Naive thymus-derived CD4-positive, alpha-beta T cell (primary cell): ENCODE results near the gene KCNK10. TPM values are rescaled to one million over a fixed set of nuclear protein-coding genes. Genes with fewer than 3 reads are reported as not detected.

ENCODE experiments used
- ATAC-seq: fragments of 150-1000 bp; cut with Tn5 transposase; 2 replicates; pipeline ENCODE4 v1.10.0; 2021; ENCODE audit warnings: mild to moderate bottlenecking, moderate library complexity
- CTCF ChIA-PET: fragments of 350-600 bp; sonication (Branson Sonifier 250); formaldehyde crosslinking; loops from one replicate; lab custom pipeline; 2021; ENCODE audit warnings: antibody characterized with exemption; lab: Charles Lee
- POLR2A ChIA-PET: fragments of 350-600 bp; sonication (Branson Sonifier 250); formaldehyde crosslinking; loops from one replicate; lab custom pipeline; 2021; ENCODE audit warnings: antibody characterized with exemption, inconsistent platforms; lab: Charles Lee
- DNase-seq, 9 donors: peaks; one replicate each; pipeline versions ENCODE4 v3.0.0 to v3.0.0-alpha.2; 2020 to 2022; ENCODE audit warnings: mixed read lengths in 1 of 9
- H3K27ac ChIP-seq: one replicate; pipeline ENCODE4 v1.7.0; 2013; ENCODE audit warnings: mild to moderate bottlenecking, low read depth, low read length, moderate library complexity
- H3K27me3 ChIP-seq, 2 donors: one replicate each; pipeline ENCODE4 v1.7.0; 2013; ENCODE audit warnings: low read length in 2 of 2, mild to moderate bottlenecking in 2 of 2, moderate library complexity in 2 of 2; ENCODE audit not compliant: control insufficient read depth in 2 of 2, insufficient read depth in 2 of 2
- H3K36me3 ChIP-seq, 3 experiments: 1 replicate in 2 of 3; 2 replicates in 1 of 3; pipeline ENCODE4 v1.7.0; 2013; ENCODE audit warnings: low read length in 3 of 3, mild to moderate bottlenecking in 3 of 3, moderate library complexity in 1 of 3; ENCODE audit not compliant: insufficient read depth in 3 of 3, control insufficient read depth in 2 of 3
- H3K4me1 ChIP-seq, 2 donors: one replicate each; pipeline ENCODE4 v1.7.0; 2013; ENCODE audit warnings: low read length in 2 of 2, mild to moderate bottlenecking in 2 of 2, moderate library complexity in 1 of 2; ENCODE audit not compliant: control insufficient read depth in 2 of 2, insufficient read depth in 2 of 2
- H3K4me3 ChIP-seq: 2 replicates; pipeline ENCODE4 v1.7.0; 2013; ENCODE audit warnings: mild to moderate bottlenecking, low read length
- H3K9me3 ChIP-seq, 3 experiments: 1 replicate in 2 of 3; 2 replicates in 1 of 3; pipeline ENCODE4 v1.7.0; 2013; ENCODE audit warnings: low read length in 3 of 3; ENCODE audit not compliant: control insufficient read depth in 2 of 3
- H3K27ac Mint-ChIP-seq, 9 donors: one replicate each; pipeline ENCODE4 v1.8.0; 2020 to 2022; ENCODE audit warnings: mixed read lengths in 9 of 9, mild to moderate bottlenecking in 8 of 9, moderate library complexity in 5 of 9, inconsistent platforms in 2 of 9
- H3K27me3 Mint-ChIP-seq, 5 donors: one replicate each; pipeline ENCODE4 v1.8.0; 2021 to 2022; ENCODE audit warnings: mixed read lengths in 5 of 5, mild to moderate bottlenecking in 1 of 5
- H3K36me3 Mint-ChIP-seq, 5 donors: one replicate each; pipeline ENCODE4 v1.8.0; 2020 to 2022; ENCODE audit warnings: mixed read lengths in 5 of 5, mild to moderate bottlenecking in 3 of 5, inconsistent platforms in 1 of 5
- H3K4me1 Mint-ChIP-seq, 7 donors: one replicate each; pipeline ENCODE4 v1.8.0; 2020 to 2022; ENCODE audit warnings: mixed read lengths in 7 of 7, mild to moderate bottlenecking in 3 of 7, inconsistent platforms in 1 of 7
- H3K4me3 Mint-ChIP-seq, 10 donors: one replicate each; pipeline ENCODE4 v1.8.0; 2020 to 2022; ENCODE audit warnings: mild to moderate bottlenecking in 10 of 10, mixed read lengths in 10 of 10, moderate library complexity in 6 of 10, inconsistent platforms in 2 of 10
- H3K9me3 Mint-ChIP-seq, 11 donors: one replicate each; pipeline ENCODE4 v1.8.0; 2020 to 2022; ENCODE audit warnings: mixed read lengths in 11 of 11, mild to moderate bottlenecking in 4 of 11, inconsistent platforms in 1 of 11, moderate library complexity in 1 of 11
- intact Hi-C, 2 donors: fragments of 100-400 bp; cut with micrococcal nuclease; formaldehyde crosslinking; loops; one replicate each; pipeline ENCODE4 v1.15.1; 2023
- polyA plus RNA-seq, 2 donors: library from polyadenylated mRNA; unstranded; fragments of 300-500 nt; fragmentation: Illumina TruSeq; gene quantifications; one replicate each; pipeline ENCODE4 v1.2.3, GENCODE V29; 2021
- total RNA-seq, 6 experiments: library from RNA in 5 of 6; stranded (reverse) in 5 of 6; gene quantifications; 1 replicate in 5 of 6; 2 replicates in 1 of 6; pipeline ENCODE4 v1.2.3 and lab custom pipeline; 2021 to 2026

The KCNK10 gene
- total and polyA plus RNA-seq, 7 experiments from 2014 or later = 0.10 to 0.21 TPM; not detected in 5

GRCh38 chr14:88189417-88190191 is 133.5 kb downstream of the KCNK10 start:
- Mint-ChIP-seq H3K36me3 (no peaks in the 10 kb centered on the region), H3K4me3 (peak overlapping the region in 7 of 10 donors; percentile 6 to 63 (median 42)), H3K9me3 (no peaks in the 10 kb centered on the region), H3K27ac (no peak overlapping the region), H3K27me3 (peaks cover 10 to 30% (median 22%) of the 10 kb centered on the region in 5 donors), H3K4me1 (peaks cover 0 to 6% (median 5%) of the 10 kb centered on the region in 7 donors)
- H3K36me3 ChIP-seq = no peaks in the 10 kb centered on the region
- H3K4me3 ChIP-seq = no peak overlapping the region
- CTCF ChIA-PET = interaction anchor here (0.6 to 1.6 kb wide), 4 partner anchors 10 to 237 kb away, joined by 3 to 5 read pairs (median 3); no protein-coding TSS in a partner anchor
- no peaks in the 10 kb centered on the region for H3K4me1 ChIP-seq
- no peak overlapping the region for H3K27ac ChIP-seq
- POLR2A ChIA-PET = no interaction called here
- DNase-seq (peak in 6 of 9 donors; percentile 19 to 45 (median 21)), ATAC-seq (peak; percentile 74)
- no peaks in the 10 kb centered on the region for H3K27me3 ChIP-seq
- no peaks in the 10 kb centered on the region for H3K9me3 ChIP-seq
- intact Hi-C loops = loop anchor here in 1 of 2 donors (5.0 kb wide), 2 partner anchors 198 to 242 kb away; partner anchors contain the start of gene SPATA7

GRCh38 chr14:88188745-88189416 is 134.2 kb downstream of the KCNK10 start:
- no peak overlapping the region for H3K27ac Mint-ChIP-seq
- H3K27ac ChIP-seq = no peak overlapping the region
- no peaks in the 10 kb centered on the region for H3K9me3 ChIP-seq
- H3K27me3 ChIP-seq = no peaks in the 10 kb centered on the region
- H3K4me1 Mint-ChIP-seq = peaks cover 0 to 6% (median 5%) of the 10 kb centered on the region in 7 donors
- ATAC-seq (no peak), DNase-seq (no peak)
- ChIA-PET POLR2A (no interaction called here), CTCF (interaction anchor here (0.6 to 1.6 kb wide), 3 partner anchors 11 to 20 kb away, joined by 3 to 5 read pairs (median 3); no protein-coding TSS in a partner anchor)
- no peaks in the 10 kb centered on the region for H3K36me3 Mint-ChIP-seq
- intact Hi-C loops = loop anchor here in 1 of 2 donors (5.0 kb wide), 2 partner anchors 198 to 242 kb away; partner anchors contain the start of gene SPATA7
- H3K4me3 Mint-ChIP-seq = peak overlapping the region in 8 of 10 donors; percentile 6 to 63 (median 42)
- H3K9me3 Mint-ChIP-seq = no peaks in the 10 kb centered on the region
- no peaks in the 10 kb centered on the region for H3K36me3 ChIP-seq
- H3K27me3 Mint-ChIP-seq = peaks cover 6 to 22% (median 15%) of the 10 kb centered on the region in 5 donors
- no peak overlapping the region for H3K4me3 ChIP-seq
- no peaks in the 10 kb centered on the region for H3K4me1 ChIP-seq

- H3K36me3 ChIP-seq = no peaks in the 10 kb centered on the region
- DNase-seq = no peak
- Mint-ChIP-seq H3K9me3 (no peaks in the 10 kb centered on the region), H3K27ac (no peak overlapping the region), H3K4me3 (no peak overlapping the region), H3K4me1 (peaks cover 0 to 13% (median 11%) of the 10 kb centered on the region in 7 donors), H3K27me3 (peaks cover 0 to 10% (median 4%) of the 10 kb centered on the region in 5 donors), H3K36me3 (no peaks in the 10 kb centered on the region)
- no peaks in the 10 kb centered on the region for H3K4me1 ChIP-seq
- CTCF ChIA-PET = interaction anchor here (1.8 kb wide), 1 partner anchor 10 kb away, joined by 4 read pairs; no protein-coding TSS in a partner anchor
- H3K4me3 ChIP-seq = no peak overlapping the region
- no peaks in the 10 kb centered on the region for H3K9me3 ChIP-seq
- H3K27ac ChIP-seq = no peak overlapping the region
- no peak for ATAC-seq
- intact Hi-C loops = loop anchor here in 1 of 2 donors (5.0 kb wide), 2 partner anchors 201 to 239 kb away; partner anchors contain the start of gene SPATA7
- no peaks in the 10 kb centered on the region for H3K27me3 ChIP-seq
- POLR2A ChIA-PET = no interaction called here
These were observed 137.2 kb downstream of the KCNK10 start for GRCh38 chr14:88185843-88186242.

- intact Hi-C loops = loop anchor here in 1 of 2 donors (5.0 kb wide), 2 partner anchors 202 to 238 kb away; partner anchors contain the start of gene SPATA7
- H3K27ac Mint-ChIP-seq = no peak overlapping the region
- no peak overlapping the region for H3K27ac ChIP-seq
- DNase-seq = no peak
- H3K4me1 ChIP-seq = no peaks in the 10 kb centered on the region
- peaks cover 0 to 16% (median 12%) of the 10 kb centered on the region in 7 donors for H3K4me1 Mint-ChIP-seq
- H3K9me3 ChIP-seq = no peaks in the 10 kb centered on the region
- H3K4me3 Mint-ChIP-seq = no peak overlapping the region
- ChIA-PET POLR2A (no interaction called here), CTCF (interaction anchor here (0.5 to 1.8 kb wide), 2 partner anchors 9 to 568 kb away, joined by 3 to 4 read pairs; no protein-coding TSS in a partner anchor)
- no peak for ATAC-seq
- peaks cover 0 to 10% (median 4%) of the 10 kb centered on the region in 5 donors for H3K27me3 Mint-ChIP-seq
- H3K27me3 ChIP-seq = no peaks in the 10 kb centered on the region
- no peaks in the 10 kb centered on the region for H3K9me3 Mint-ChIP-seq
- H3K36me3 ChIP-seq = no peaks in the 10 kb centered on the region
- H3K36me3 Mint-ChIP-seq = no peaks in the 10 kb centered on the region
- H3K4me3 ChIP-seq = no peak overlapping the region
These were observed 138.1 kb downstream of the KCNK10 start for GRCh38 chr14:88184956-88185355.

GRCh38 chr14:88181072-88181471 is 142.0 kb downstream of the KCNK10 start:
- ATAC-seq (no peak), DNase-seq (no peak)
- Mint-ChIP-seq H3K27ac (peak overlapping the region in 2 of 9 donors; percentile 16 to 58), H3K4me1 (peaks cover 0 to 14% (median 7%) of the 10 kb centered on the region in 7 donors), H3K4me3 (no peak overlapping the region), H3K27me3 (peaks cover 0 to 3% (median 0%) of the 10 kb centered on the region in 5 donors), H3K36me3 (no peaks in the 10 kb centered on the region), H3K9me3 (no peaks in the 10 kb centered on the region)
- H3K36me3 ChIP-seq = no peaks in the 10 kb centered on the region
- no peak overlapping the region for H3K27ac ChIP-seq
- ChIA-PET CTCF (interaction anchor here (0.6 to 0.7 kb wide), 2 partner anchors 239 to 565 kb away, joined by 3 read pairs; no protein-coding TSS in a partner anchor), POLR2A (no interaction called here)
- no peaks in the 10 kb centered on the region for H3K4me1 ChIP-seq
- no peaks in the 10 kb centered on the region for H3K27me3 ChIP-seq
- intact Hi-C loops = no loop called here
- H3K9me3 ChIP-seq = no peaks in the 10 kb centered on the region
- no peak overlapping the region for H3K4me3 ChIP-seq

GRCh38 chr14:88179716-88180115 is 143.4 kb downstream of the KCNK10 start:
- POLR2A ChIA-PET = no interaction called here
- Histone ChIP-seq H3K4me1 (no peaks in the 10 kb centered on the region), H3K27me3 (no peaks in the 10 kb centered on the region), H3K9me3 (no peaks in the 10 kb centered on the region), H3K27ac (no peak overlapping the region), H3K36me3 (no peaks in the 10 kb centered on the region), H3K4me3 (no peak overlapping the region)
- no peak for DNase-seq
- Mint-ChIP-seq H3K4me3 (no peak overlapping the region), H3K27me3 (peaks cover 0 to 5% (median 0%) of the 10 kb centered on the region in 5 donors), H3K9me3 (no peaks in the 10 kb centered on the region), H3K27ac (peak overlapping the region in 1 of 9 donors; percentile 40), H3K36me3 (no peaks in the 10 kb centered on the region), H3K4me1 (peaks cover 0 to 14% (median 7%) of the 10 kb centered on the region in 7 donors)
- CTCF ChIA-PET = no interaction called here
- intact Hi-C loops = no loop called here
- peak; percentile 32 for ATAC-seq
